Spinal cord (tissue), 10 donors: Measurements from ENCODE around the gene BTBD9. TPM values are rescaled to one million over a fixed set of nuclear protein-coding genes. Genes with fewer than 3 reads are reported as not detected.

Experiments used
- DNase-seq, 6 donors: peaks; one replicate each; pipeline versions ENCODE4 v3.0.0 to v3.0.0-alpha.2; 2013 to 2015; ENCODE audit warnings: low spot score in 6 of 6, low read depth in 4 of 6
- H3K27ac ChIP-seq: one replicate; pipeline ENCODE4 v1.5.1; 2013; ENCODE audit warnings: low read depth, low read length, control low read depth
- H3K27me3 ChIP-seq: one replicate; pipeline ENCODE4 v1.6.1; 2013; ENCODE audit warnings: low read length; ENCODE audit not compliant: control insufficient read depth, insufficient read depth
- H3K36me3 ChIP-seq: one replicate; pipeline ENCODE4 v1.6.1; 2013; ENCODE audit warnings: low read length; ENCODE audit not compliant: control insufficient read depth, insufficient read depth
- H3K4me1 ChIP-seq: one replicate; pipeline ENCODE4 v1.6.1; 2013; ENCODE audit warnings: low read length; ENCODE audit not compliant: control insufficient read depth, insufficient read depth
- H3K4me3 ChIP-seq: one replicate; pipeline ENCODE4 v1.5.1; 2013; ENCODE audit warnings: low read depth, low read length, control low read depth
- H3K9me3 ChIP-seq: one replicate; pipeline ENCODE4 v1.6.1; 2013; ENCODE audit warnings: low read length; ENCODE audit not compliant: control insufficient read depth, insufficient read depth
- WGBS: methylation state at CpG from one replicate; pipeline ENCODE4 v1.1.5; 2013; ENCODE audit warnings: missing lambda C conversion rate; ENCODE audit not compliant: insufficient coverage; 5-methylcytosine and 5-hydroxymethylcytosine counted together
- polyA plus RNA-seq, 2 donors: library from polyadenylated mRNA; unstranded; fragments of 120-200 nt; gene quantifications; one replicate each; pipeline ENCODE4 v1.2.1, GENCODE V29; 2013; ENCODE audit not compliant: insufficient read length in 2 of 2
- total RNA-seq, 2 donors: library from RNA; depleted of rRNA in 1 of 2; stranded (reverse); fragments of 120-200 nt in 1 of 2; fragments of >200 nt in 1 of 2; gene quantifications; one replicate each; pipeline versions ENCODE4 v1.2.3 to v1.2.4, GENCODE V29; 2013 to 2014
- donor health status: healthy.

BTBD9 gene
- total and polyA plus RNA-seq, 4 donors = 14.6 to 38.6 (median 16.9) TPM

- no peak for DNase-seq
- H3K4me1 ChIP-seq = no peaks in the 10 kb centered on the region
- no peak overlapping the region for H3K4me3 ChIP-seq
- H3K27ac ChIP-seq = no peak overlapping the region
- H3K9me3 ChIP-seq = no peaks in the 10 kb centered on the region
- no peaks in the 10 kb centered on the region for H3K36me3 ChIP-seq
- H3K27me3 ChIP-seq = no peaks in the 10 kb centered on the region
These were observed 121.0 kb downstream of the BTBD9 start for GRCh38 chr6:38518511-38519304.

- no peaks in the 10 kb centered on the region for H3K4me1 ChIP-seq
- H3K4me3 ChIP-seq = no peak overlapping the region
- no peak overlapping the region for H3K27ac ChIP-seq
- no peaks in the 10 kb centered on the region for H3K36me3 ChIP-seq
- H3K9me3 ChIP-seq = no peaks in the 10 kb centered on the region
- DNase-seq = no peak
- H3K27me3 ChIP-seq = no peaks in the 10 kb centered on the region
These were observed 122.7 kb downstream of the BTBD9 start for GRCh38 chr6:38517005-38517404.

- DNase-seq = no peak
- H3K4me1 ChIP-seq = no peaks in the 10 kb centered on the region
- H3K36me3 ChIP-seq = no peaks in the 10 kb centered on the region
- no peak overlapping the region for H3K4me3 ChIP-seq
- H3K27me3 ChIP-seq = no peaks in the 10 kb centered on the region
- H3K27ac ChIP-seq = no peak overlapping the region
- H3K9me3 ChIP-seq = no peaks in the 10 kb centered on the region
These were observed 125.3 kb downstream of the BTBD9 start for GRCh38 chr6:38514399-38514798.

- H3K4me3 ChIP-seq = no peak overlapping the region
- DNase-seq = no peak
- H3K27ac ChIP-seq = no peak overlapping the region
- H3K27me3 ChIP-seq = no peaks in the 10 kb centered on the region
- no CpG with 5 or more reads among the region's 5 CpGs for WGBS
- no peaks in the 10 kb centered on the region for H3K4me1 ChIP-seq
- no peaks in the 10 kb centered on the region for H3K36me3 ChIP-seq
- no peaks in the 10 kb centered on the region for H3K9me3 ChIP-seq
These were observed 127.5 kb downstream of the BTBD9 start for GRCh38 chr6:38512211-38512610.

GRCh38 chr6:38510205-38510604, 129.5 kb downstream of the BTBD9 start:
- no peaks in the 10 kb centered on the region for H3K27me3 ChIP-seq
- no peak overlapping the region for H3K4me3 ChIP-seq
- no peak overlapping the region for H3K27ac ChIP-seq
- H3K36me3 ChIP-seq = no peaks in the 10 kb centered on the region
- no peak for DNase-seq
- H3K4me1 ChIP-seq = no peaks in the 10 kb centered on the region
- no CpG with 5 or more reads among the region's 1 CpG for WGBS
- H3K9me3 ChIP-seq = no peaks in the 10 kb centered on the region

- Histone ChIP-seq H3K4me3 (no peak overlapping the region), H3K4me1 (no peaks in the 10 kb centered on the region), H3K9me3 (no peaks in the 10 kb centered on the region), H3K27me3 (no peaks in the 10 kb centered on the region), H3K36me3 (no peaks in the 10 kb centered on the region), H3K27ac (no peak overlapping the region)
- DNase-seq = no peak
- 100% methylated on average over 1 of the region's 1 CpG for WGBS
These were observed 130.0 kb downstream of the BTBD9 start for GRCh38 chr6:38509713-38510112.

GRCh38 chr6:38508894-38509293, 130.8 kb downstream of the BTBD9 start:
- no peaks in the 10 kb centered on the region for H3K27me3 ChIP-seq
- DNase-seq = no peak
- no peaks in the 10 kb centered on the region for H3K36me3 ChIP-seq
- no peak overlapping the region for H3K27ac ChIP-seq
- no peaks in the 10 kb centered on the region for H3K9me3 ChIP-seq
- H3K4me1 ChIP-seq = no peaks in the 10 kb centered on the region
- H3K4me3 ChIP-seq = no peak overlapping the region

GRCh38 chr6:38508286-38508685, 131.4 kb downstream of the BTBD9 start:
- Histone ChIP-seq H3K27ac (no peak overlapping the region), H3K36me3 (no peaks in the 10 kb centered on the region), H3K4me1 (no peaks in the 10 kb centered on the region), H3K4me3 (no peak overlapping the region), H3K27me3 (no peaks in the 10 kb centered on the region), H3K9me3 (no peaks in the 10 kb centered on the region)
- 87% methylated on average over 2 of the region's 2 CpGs for WGBS
- no peak for DNase-seq

GRCh38 chr6:38507173-38507572, 132.6 kb downstream of the BTBD9 start:
- Histone ChIP-seq H3K27me3 (no peaks in the 10 kb centered on the region), H3K4me3 (no peak overlapping the region), H3K36me3 (no peaks in the 10 kb centered on the region), H3K9me3 (no peaks in the 10 kb centered on the region), H3K4me1 (no peaks in the 10 kb centered on the region), H3K27ac (no peak overlapping the region)
- no peak for DNase-seq

- WGBS = 96% methylated on average over 3 of the region's 5 CpGs
- H3K27me3 ChIP-seq = no peaks in the 10 kb centered on the region
- no peak for DNase-seq
These were observed 133.9 kb downstream of the BTBD9 start for GRCh38 chr6:38505826-38506225.

More at GRCh38 chr6:38505826-38506225, 133.9 kb downstream of the BTBD9 start:
- Histone ChIP-seq H3K4me3 (no peak overlapping the region), H3K9me3 (no peaks in the 10 kb centered on the region), H3K4me1 (no peaks in the 10 kb centered on the region), H3K27ac (no peak overlapping the region), H3K36me3 (no peaks in the 10 kb centered on the region)
